ENCODE results near the gene PGBD1. TPM values are rescaled to one million over a fixed set of nuclear protein-coding genes. Genes with fewer than 3 reads are reported as not detected.
A peak's percentile ranks its signal among the peaks of the same experiment; 100 is the strongest.

The PGBD1 gene
- total RNA-seq, 1 donor from 2014 or later: 1.8 TPM

DNA sequence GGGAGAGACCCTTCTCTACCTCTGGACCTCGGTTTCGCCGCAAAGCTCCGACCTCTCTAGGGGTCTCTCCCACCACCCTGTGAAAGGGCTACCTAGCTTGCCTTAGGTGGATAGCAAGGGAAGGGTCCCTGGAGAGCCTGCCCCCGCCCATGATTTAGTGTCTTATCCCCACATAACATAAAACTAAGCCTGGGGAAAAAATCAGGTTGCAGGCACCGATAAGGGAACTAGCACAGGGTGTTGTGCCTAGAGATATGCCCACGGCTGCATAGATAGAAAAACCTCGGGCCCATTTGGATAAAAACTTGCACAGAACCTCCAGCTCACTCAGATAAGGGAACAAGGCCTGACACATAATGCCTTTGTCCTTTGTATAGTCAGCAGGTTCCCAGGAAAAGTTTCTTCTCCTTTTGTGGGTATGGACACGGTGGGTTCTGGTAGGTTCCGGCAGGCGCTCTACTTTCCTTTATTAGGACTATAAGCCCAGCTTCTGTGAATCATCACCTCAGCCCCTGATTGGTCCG lies 53.7 kb downstream of the PGBD1 start:
- DNase-seq (ENCODE audit: low spot score): no peak

DNA sequence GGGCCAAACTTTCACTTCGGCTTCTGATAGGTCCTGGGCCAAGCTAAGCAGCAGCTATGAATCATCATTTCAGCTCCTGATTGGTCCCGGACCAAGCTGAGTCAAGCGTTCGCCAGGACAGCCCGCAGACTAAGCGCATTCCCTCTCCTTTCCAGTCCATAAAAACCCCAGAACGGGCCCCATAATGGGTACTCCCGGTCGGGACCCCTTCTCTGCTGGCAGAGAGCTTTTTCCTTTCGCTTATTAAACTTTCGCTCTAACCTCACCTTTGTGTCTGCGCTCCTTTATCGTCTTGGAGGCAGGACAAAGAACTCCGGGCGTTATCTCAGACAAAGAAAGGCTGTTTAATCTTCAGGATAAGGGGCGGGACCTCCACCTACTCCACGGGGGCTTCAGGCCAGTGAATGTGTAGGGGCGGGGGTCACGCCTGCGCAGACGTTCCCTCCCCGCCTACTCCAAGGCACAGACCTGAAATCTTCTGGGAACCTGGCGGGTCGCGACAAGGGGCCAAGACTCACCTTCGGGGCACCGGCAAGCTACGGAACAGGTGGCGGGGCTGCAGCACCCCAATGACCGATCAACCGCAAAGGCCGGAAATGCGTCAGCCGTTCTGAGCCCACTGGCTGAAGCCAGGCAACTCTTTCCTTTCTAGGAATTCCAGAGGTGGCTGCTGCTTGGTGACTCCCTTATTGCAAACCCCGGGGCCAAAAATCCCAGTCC lies 54.4 kb downstream of the PGBD1 start, which contains the start of gene ZSCAN31:
Gene ZSCAN31 (minus strand): TSS at position 585 of the 720 bp plus-strand sequence. CDS start 6,465 bp downstream, outside the sequence.
- peak; percentile 97 for DNase-seq (ENCODE audit: low spot score)

DNA sequence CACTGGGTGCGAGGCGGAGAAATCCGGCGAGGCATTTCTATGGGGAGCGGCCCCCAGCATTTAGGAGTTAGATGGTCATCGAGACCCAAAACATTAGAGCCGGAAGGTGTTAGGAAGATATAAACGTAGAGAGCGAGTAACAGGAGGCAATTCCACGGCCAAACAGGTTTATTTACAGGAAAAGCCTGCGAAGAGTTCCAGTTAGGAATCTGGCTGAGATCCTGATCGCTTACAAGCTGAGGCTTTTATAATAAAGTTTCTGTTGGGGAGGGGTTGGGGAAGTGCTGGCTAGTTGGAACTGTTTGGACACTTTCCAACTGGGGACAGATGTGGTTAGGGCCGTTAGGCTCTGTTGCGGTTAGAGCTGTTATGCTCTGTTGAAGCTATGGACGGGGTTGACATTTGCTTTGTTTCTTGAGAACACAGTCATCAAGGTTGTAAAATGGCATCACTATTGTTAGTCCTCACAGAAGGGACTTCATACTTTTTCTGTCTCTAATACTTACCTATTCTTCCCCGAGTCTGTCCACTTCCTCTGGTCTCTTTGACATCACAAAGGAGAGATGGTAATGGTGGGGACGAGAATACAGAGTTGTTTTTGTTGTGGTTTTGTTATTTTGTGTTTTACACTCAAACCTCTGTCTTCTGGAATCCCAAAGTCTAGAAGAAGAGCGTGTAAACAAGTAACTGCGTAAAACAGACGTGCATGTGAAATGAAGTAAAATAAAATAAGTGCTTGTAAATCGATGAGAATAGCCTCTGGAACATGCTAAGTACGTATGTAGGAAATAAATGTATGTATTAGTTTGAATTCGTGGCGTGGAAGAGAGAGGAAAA lies 55.1 kb downstream of the PGBD1 start:
- DNase-seq (ENCODE audit: low spot score): peak; percentile 37

DNA sequence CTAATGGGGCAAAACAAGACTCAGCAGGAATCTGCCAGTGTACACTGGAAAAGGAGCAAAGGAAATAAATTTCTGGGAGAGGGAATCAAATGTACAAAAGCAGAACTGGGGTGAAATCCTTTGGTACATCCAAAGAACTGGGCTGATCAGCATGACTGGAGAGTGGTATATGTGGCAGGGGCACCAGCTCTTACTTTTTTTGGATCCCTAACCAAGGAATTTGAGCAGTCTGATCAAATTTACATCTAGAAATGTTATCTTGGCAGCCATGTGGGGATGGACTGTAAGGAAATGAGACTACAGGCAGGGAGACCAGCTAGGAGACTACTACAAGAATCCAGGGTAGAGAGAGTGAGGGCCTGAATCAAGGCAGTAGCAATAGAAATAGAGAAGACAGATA lies 55.7 kb downstream of the PGBD1 start:
- DNase-seq (ENCODE audit: low spot score): no peak

DNA sequence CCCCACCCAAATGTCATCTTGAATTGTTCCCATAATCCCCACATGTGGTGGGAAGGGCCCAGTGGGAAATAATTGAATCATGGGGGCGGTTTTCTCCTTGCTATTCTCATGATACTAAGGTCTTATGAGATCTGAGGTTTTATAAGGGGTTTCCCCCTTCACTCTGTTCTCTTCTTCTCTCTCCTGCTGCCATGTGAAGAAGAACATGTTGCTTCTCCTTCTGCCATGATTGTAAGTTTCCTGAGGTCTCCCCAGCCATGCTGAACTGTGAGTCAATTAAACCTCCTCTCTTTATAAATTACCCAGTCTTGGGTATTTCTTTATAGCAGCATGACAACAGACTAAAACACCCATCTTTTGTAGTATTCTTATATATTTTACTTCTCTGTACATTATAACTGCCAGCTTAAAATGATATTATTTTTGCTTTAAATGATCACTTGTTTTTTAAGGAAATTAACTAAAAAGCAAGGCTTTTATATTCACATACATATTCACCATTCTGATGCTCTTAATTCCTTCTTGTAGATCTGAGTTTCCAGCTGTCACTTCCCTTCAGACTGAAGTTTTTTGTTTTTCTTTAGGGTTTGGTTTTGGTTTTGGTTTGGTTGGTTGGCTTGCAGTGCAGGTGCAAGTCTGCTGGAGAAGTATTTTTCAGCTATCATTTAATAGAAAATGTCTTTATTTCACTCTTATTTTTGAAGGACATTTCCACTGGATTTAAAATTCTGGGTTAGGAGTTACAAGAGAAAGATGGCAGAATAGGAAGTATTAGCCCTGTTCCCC lies 59.1 kb downstream of the PGBD1 start:
- no peak for DNase-seq (ENCODE audit: low spot score)

DNA sequence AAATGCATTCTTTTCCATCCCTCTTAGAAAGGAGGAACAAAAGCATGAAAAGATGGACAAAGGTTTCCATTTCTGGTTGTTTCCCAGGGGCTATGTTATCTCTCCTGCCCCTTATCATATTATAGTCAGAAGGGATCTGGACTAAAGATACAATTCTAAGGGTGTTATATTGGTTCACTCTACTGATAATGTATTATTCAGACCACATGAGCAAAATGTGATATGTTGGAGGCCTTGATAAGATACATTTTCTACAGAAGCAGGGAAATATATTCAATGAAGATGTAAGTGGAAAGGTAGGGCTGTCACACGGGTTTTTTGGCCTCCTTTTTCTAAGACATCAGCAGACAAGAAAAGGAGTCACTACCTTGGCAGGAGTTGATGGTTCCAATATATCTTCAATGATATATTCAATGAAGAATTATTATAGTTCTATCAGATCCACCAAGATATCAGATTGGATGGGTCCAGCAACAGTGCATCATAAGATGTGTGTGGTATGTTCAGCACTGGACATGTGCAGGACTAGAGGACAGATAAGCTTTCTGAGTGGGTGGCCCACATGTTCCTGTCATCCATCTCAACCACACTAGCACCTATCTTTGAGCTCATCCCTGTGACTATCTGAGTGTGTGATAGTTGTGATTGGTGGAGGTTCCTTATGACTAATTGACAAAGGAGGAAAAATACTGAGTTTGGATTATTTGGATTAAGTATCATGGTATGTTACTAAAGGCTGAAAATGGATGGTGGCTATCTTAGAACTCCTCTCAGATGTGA lies 62.7 kb downstream of the PGBD1 start:
- DNase-seq (ENCODE audit: low spot score): no peak

DNA sequence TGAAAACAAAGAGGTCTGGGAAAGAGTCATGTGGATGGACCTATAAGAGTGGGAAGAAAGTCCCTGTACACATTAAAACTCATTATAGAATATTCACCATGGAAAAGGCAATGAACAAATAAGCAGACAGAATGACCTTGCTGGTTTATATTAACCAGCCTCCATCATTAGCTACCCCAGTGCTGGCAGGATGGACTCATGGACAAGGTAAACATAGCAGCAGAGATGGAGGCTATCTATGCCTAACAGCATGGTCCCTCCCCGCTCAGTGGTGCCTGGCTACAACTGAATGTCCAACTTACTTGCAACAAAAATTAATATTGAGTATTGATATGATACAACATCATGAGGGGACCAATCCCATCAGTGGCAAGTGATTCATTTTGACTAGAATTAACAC lies 63.8 kb downstream of the PGBD1 start:
- DNase-seq (ENCODE audit: low spot score): no peak

DNA sequence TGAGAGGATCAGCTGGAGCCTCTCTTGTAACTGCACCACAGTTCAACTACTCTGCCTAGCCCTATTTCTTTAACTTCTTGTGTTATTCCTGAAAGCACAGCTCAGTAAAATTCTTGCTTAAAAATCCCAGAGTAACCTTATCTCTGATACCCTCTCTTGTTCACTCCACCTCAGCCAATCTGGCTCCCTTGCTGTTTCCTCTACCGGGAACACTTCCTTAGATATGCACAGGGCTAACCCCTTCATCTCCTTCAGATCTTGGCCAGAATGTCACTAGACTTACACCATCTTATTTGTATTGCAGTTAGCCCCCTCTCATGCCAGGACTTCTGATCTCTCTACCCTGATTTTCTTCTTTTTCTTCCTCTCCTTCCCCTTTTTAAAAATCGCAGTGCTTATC lies 65.7 kb downstream of the PGBD1 start:
- no peak for DNase-seq (ENCODE audit: low spot score)

DNA sequence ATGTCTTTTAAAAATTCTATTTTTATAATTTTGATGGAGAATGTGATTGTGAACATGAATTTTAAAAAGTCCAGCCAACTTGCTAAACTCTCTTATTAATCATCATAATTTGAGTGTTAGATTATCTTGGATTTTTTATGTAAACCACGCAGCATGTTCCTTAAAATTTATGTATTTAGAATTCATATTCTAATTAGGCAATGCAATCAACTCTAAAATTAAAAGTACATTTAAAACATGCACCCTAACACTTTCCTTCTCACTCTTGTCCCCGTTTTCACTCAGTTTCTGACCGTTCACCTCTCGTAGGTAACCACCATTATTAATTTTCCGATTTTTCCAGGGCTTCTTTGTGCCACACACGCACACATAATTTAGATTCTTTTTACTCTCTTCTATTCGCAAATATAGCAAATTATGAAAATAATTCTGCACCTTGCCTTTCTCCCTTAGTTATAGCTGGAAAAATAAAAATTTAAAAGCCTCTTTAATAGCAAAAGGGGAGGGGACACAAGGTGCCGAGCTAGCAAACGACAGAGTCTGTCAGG lies 68.0 kb downstream of the PGBD1 start:
- no peak for DNase-seq (ENCODE audit: low spot score)

DNA sequence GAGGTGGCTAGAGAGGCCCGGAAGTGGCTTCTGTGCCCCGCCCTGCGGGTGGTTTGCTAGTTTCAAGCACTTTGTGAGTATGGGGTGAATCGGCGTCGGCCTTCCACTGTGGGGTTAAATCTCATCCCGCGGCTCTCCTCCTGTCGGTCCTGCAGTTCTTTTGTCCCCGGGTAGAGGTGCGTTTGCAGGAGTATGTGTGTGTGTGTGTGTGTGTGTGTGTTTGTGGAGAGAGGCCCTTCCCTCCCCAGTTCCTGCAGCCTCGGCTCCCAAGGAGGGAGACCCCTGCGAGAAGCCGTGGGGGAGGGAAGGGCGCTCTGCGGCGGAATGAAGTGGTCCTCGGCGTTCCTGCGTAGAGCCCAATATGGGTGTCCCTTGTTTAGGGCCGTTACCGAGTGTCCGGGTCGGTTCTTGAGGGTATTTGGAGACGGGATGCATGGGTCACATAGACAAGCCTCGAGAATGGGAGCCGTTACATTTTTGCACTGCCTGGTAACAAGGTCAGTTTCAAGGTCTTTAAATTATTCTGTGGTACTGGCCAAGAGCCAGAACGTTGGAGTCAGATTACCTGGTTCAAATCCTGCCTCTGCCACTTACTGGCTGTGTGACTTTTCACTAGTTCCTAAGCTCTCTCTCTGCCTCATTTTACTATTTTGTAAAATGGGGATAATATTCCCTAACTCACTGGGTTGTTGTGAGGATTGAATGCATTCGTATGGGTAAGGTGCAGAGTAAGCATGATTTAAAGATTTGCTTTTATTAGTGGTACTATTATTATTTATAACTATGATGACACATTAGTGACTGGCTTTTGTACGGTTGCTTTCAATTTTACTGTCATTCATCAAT lies 68.7 kb downstream of the PGBD1 start, which contains the start of gene ZKSCAN3:
Gene ZKSCAN3 (plus strand): TSS at position 56 of the 846 bp plus-strand sequence. CDS start 9,640 bp downstream, outside the sequence.
- peak; percentile 85 for DNase-seq (ENCODE audit: low spot score)

DNA sequence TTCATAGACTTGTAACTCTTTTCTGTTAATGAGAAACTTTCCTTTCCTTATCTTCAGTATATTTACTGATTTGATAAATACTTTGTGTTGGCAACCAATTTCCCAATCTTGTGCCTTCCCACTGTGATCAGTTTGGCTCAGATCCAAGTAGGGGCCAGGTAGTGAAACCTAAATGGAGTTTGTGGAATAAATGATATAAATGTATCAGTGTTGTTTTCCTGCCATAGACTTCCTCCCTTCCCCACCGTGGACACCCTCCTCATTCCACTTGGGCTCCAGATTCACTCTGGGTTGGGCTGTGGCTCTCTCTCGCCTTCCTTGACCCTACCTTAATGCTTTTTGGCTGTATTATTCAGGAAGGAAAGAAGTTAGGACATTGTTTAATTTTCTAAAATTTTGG lies 69.7 kb downstream of the PGBD1 start:
- DNase-seq (ENCODE audit: low spot score): no peak

DNA sequence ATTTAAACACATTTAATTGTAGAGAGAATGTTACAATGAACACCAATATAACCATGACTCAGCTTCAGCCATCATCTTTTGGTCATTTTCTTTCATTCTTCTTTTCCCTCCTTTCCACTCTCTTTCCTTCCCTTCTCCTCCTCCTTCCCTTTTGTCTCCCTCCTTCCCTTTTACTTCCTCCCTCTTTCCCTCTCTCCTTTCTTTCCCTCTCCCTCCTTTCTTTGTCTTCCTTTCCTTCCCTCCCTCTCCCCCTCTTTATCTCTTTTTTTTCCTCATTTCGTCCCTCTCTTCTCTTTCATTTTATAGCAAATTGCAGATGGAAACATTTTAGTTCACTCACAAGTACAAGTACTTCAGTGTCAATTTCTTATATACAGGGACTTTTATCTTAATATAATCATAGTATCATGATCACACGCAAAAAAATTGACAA lies 70.1 kb downstream of the PGBD1 start:
- no peak for DNase-seq (ENCODE audit: low spot score)

Other genes with a start within 250 kb of the PGBD1 start
- 1.5 TPM for gene ZNF165, start 201.0 kb upstream of the PGBD1 start, total RNA-seq
- gene ZSCAN16, start 157.0 kb upstream of the PGBD1 start, total RNA-seq: 5.8 TPM
- gene ZKSCAN8, start 139.7 kb upstream of the PGBD1 start, total RNA-seq: 16.5 TPM
- gene ZSCAN9, start 56.3 kb upstream of the PGBD1 start, total RNA-seq: 10.8 TPM
- 6.4 TPM for gene ZKSCAN4, start 29.3 kb upstream of the PGBD1 start, total RNA-seq
- gene NKAPL, start 22.3 kb upstream of the PGBD1 start, total RNA-seq: 1.9 TPM
- gene ZSCAN26, start 14.4 kb upstream of the PGBD1 start, total RNA-seq: 17.2 TPM
- 38.4 TPM for gene ZSCAN31, start 54.6 kb downstream of the PGBD1 start, total RNA-seq
- 8.6 TPM for gene ZKSCAN3, start 68.4 kb downstream of the PGBD1 start, total RNA-seq
- gene ZSCAN12, start 118.2 kb downstream of the PGBD1 start, total RNA-seq: 5.8 TPM
- gene ZSCAN23, start 161.9 kb downstream of the PGBD1 start, total RNA-seq: 3.8 TPM
- gene GPX6, start 234.2 kb downstream of the PGBD1 start, total RNA-seq: not detected
- not detected for gene GPX5, start 244.3 kb downstream of the PGBD1 start, total RNA-seq

Data from mucosa of gallbladder (tissue), 1 donor.